Heart left ventricle (tissue), 16 donors: ENCODE results near the gene SNAPIN. TPM values are rescaled to one million over a fixed set of nuclear protein-coding genes. Genes with fewer than 3 reads are reported as not detected.

Experiments
- ATAC-seq, 4 donors: fragments of 200-7000 bp; cut with Tn5 transposase; one replicate each; pipeline ENCODE4 v1.9.1; 2020 to 2022; ENCODE audit warnings: moderate library complexity in 4 of 4, mild to moderate bottlenecking in 3 of 4, moderate number of reproducible peaks in 1 of 4
- DNase-seq, 5 donors: peaks; one replicate each; pipeline ENCODE4 v3.0.0-alpha.2; 2020
- H3K27ac ChIP-seq, 12 donors: fragments of 200-600 bp; sonication (generic) in 4 of 12; one replicate each; pipeline versions ENCODE4 v1.5.0 to v1.8.0; 2016 to 2022; ENCODE audit warnings: mild to moderate bottlenecking in 2 of 12
- H3K27me3 ChIP-seq, 9 donors: fragments of 200-600 bp; sonication (generic) in 2 of 9; one replicate each; pipeline versions ENCODE4 v1.5.1 to v1.8.0; 2016 to 2022; ENCODE audit warnings: mild to moderate bottlenecking in 3 of 9
- H3K36me3 ChIP-seq, 9 donors: fragments of 200-600 bp; sonication (generic) in 2 of 9; one replicate each; pipeline versions ENCODE4 v1.5.0 to v1.8.0; 2018 to 2022; ENCODE audit warnings: mild to moderate bottlenecking in 2 of 9
- H3K4me1 ChIP-seq, 12 donors: fragments of 200-600 bp; sonication (generic) in 4 of 12; one replicate each; pipeline versions ENCODE4 v1.5.0 to v1.8.0; 2016 to 2022; ENCODE audit warnings: mild to moderate bottlenecking in 3 of 12
- H3K4me3 ChIP-seq, 12 donors: fragments of 200-600 bp; sonication (generic) in 4 of 12; one replicate each; pipeline versions ENCODE4 v1.5.0 to v1.8.0; 2017 to 2022; ENCODE audit warnings: mild to moderate bottlenecking in 9 of 12, moderate library complexity in 4 of 12
- H3K9me3 ChIP-seq, 12 donors: fragments of 200-600 bp; sonication (generic) in 4 of 12; one replicate each; pipeline versions ENCODE4 v1.5.0 to v1.8.0; 2016 to 2022; ENCODE audit warnings: mild to moderate bottlenecking in 1 of 12
- POLR2A ChIP-seq, 2 donors: fragments of 450-650 bp; IDR thresholded peaks; one replicate each; pipeline ENCODE4 v1.6.1; 2017; ENCODE audit warnings: antibody characterized with exemption in 2 of 2, mild to moderate bottlenecking in 2 of 2, moderate library complexity in 2 of 2
- WGBS, 4 donors: extraction: QIAGEN DNeasy Blood & Tissue Kit in 2 of 4; methylation state at CpG; one replicate each; pipeline versions ENCODE4 v1.1.5 to v1.1.7; 2013 to 2018; 5-methylcytosine and 5-hydroxymethylcytosine counted together
- intact Hi-C, 10 donors: fragments of 100-400 bp; cut with DNase I; formaldehyde crosslinking; loops; one replicate each; pipeline versions ENCODE4 v1.11.1 to v1.14.2; 2022
- long read RNA-seq, 3 donors: library from polyadenylated mRNA; unstranded; transcript quantifications; one replicate each; pipeline ENCODE4 v2.0.0, GENCODE V29; 2020 to 2021
- polyA plus RNA-seq, 2 donors: library from polyadenylated mRNA; stranded (reverse); fragments of 200-250 nt; gene quantifications; one replicate each; pipeline ENCODE4 v1.2.3, GENCODE V29; 2013
- total RNA-seq, 9 donors: library from RNA; depleted of rRNA in 2 of 9; stranded (reverse); fragments of >200 nt in 2 of 9; fragmentation: NEBNext Ultra II Directional in 3 of 9; extraction: Animal tissue kit (Norgen Biotek cat#: 25700) in 3 of 9; gene quantifications; one replicate each; pipeline versions ENCODE4 v1.1.0 to v1.2.4, GENCODE V29; 2016 to 2023
- TF ChIP-seq, protein P1 (sequence below), 12 donors: fragments of 200-600 bp; sonication (generic) in 4 of 12; IDR thresholded peaks; one replicate each; pipeline versions ENCODE4 v1.5.0 to v1.8.0; 2018 to 2022; ENCODE audit warnings: antibody characterized with exemption in 12 of 12, mild to moderate bottlenecking in 5 of 12
- donor health status: ischemic (EF 13 %, LVEDD 7.1; RV severe dilation, severe dysfunction).
- donor health status: healthy with polysubstance abuse.
- donor health status: DM: no; HTN: yes; CAD: no.
- donor health status: DM: no; HTN: no; CAD: no.
- donor health status: ischemic (EF 25% LVEDD 6.9; RV normal size, moderate dysfunction).
- donor health status: ischemic (EF 25% LVEDD 5.7; RV mildly dilated, moderate dysfunction).
- donor health status: healthy.
- donor health status: DM: yes; HTN: yes; CAD: no.
- donor health status: ischemic (EF 35%, LVEDD 5.7; RV mildly dilated, moderate dysfunction).
- donor health status: nonischemic (EF 11% LVEDD 7.7; RV severe dilation, severe dysfunction).
- donor health status: DM: yes; HTN: yes; CAD: no.
- donor health status: PGD.
- donor health status: ischemic (EF 29% LVEDD 5.4; RV normal size, mild dysfunction).
- donor health status: nonischemic (EF 23%, LVEDD 6.1; RV moderate dilation, normal function).

SNAPIN gene, protein sequence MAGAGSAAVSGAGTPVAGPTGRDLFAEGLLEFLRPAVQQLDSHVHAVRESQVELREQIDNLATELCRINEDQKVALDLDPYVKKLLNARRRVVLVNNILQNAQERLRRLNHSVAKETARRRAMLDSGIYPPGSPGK
- 10 to 100 TPM; 53.7 to 88.7 (median 70.8) TPM for total RNA-seq
- polyA plus RNA-seq, result 10 to 100 TPM; 57.7 to 58.9 TPM
- long read RNA-seq, donor 1, transcript SNAPIN-204 (2 exons, 1,205 nt), result minor isoform, 5 of 126 reads
- long read RNA-seq, donor 1, transcript SNAPIN-201 (4 exons, 1,030 nt), result major isoform, 111 of 126 reads
- long read RNA-seq, donor 1, partial matches to known transcripts, result 0 of 126 reads
- long read RNA-seq, donor 1, other reads (novel, unspliced or antisense), result 6 of 126 reads
- long read RNA-seq, donor 2, transcript SNAPIN-201 (4 exons, 1,030 nt), result major isoform, 108 of 119 reads
- long read RNA-seq, donor 2, transcript SNAPIN-204 (2 exons, 1,205 nt), result minor isoform, 5 of 119 reads
- long read RNA-seq, donor 2, partial matches to known transcripts, result 0 of 119 reads
- long read RNA-seq, donor 2, other reads (novel, unspliced or antisense), result 1 of 119 reads
- long read RNA-seq, donor 3, transcript SNAPIN-201 (4 exons, 1,030 nt), result major isoform, 68 of 79 reads
- long read RNA-seq, donor 3, transcript SNAPIN-202 (3 exons, 922 nt), result minor isoform, 5 of 79 reads
- long read RNA-seq, donor 3, partial matches to known transcripts, result 0 of 79 reads
- long read RNA-seq, donor 3, other reads (novel, unspliced or antisense), result 3 of 79 reads

DNA sequence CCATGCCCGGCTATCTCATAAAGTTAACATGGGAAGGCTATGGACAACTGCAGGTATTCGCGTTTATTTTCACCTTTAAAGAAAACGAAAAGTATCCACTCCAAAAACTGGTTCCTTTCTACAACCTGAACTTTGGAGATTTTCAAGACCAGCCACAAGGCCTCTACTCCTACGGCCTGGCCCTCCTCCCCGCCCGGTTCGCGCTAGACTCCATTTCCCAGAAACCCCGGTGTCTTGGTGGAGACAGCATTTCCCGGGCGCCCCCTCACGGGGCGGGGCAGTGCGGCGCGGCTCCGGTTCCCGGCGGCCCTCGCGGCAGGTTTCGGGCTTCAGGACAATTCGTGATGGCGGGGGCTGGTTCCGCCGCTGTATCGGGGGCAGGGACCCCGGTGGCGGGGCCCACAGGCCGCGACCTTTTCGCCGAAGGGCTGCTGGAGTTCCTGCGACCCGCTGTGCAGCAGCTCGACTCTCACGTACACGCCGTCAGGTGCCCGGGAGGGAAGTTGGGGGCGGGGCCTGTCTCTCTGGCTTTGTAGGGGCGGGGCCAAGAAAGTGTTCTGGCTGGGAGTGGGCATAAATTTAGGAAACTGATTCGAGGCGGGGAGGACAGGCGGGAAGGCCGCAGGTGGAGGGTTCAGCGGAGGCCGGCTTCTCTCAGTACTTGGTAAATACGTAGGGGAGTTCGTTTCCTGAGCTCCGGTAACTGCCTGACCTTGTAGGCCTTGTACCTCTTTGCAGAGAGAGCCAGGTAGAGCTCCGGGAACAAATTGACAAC, at the start of gene SNAPIN:
Gene SNAPIN, plus strand, starts transcription at position 304 of the 775 bp plus-strand sequence. Its CDS starts 41 bp downstream, at position 345.
- TF ChIP-seq, protein P1, sequence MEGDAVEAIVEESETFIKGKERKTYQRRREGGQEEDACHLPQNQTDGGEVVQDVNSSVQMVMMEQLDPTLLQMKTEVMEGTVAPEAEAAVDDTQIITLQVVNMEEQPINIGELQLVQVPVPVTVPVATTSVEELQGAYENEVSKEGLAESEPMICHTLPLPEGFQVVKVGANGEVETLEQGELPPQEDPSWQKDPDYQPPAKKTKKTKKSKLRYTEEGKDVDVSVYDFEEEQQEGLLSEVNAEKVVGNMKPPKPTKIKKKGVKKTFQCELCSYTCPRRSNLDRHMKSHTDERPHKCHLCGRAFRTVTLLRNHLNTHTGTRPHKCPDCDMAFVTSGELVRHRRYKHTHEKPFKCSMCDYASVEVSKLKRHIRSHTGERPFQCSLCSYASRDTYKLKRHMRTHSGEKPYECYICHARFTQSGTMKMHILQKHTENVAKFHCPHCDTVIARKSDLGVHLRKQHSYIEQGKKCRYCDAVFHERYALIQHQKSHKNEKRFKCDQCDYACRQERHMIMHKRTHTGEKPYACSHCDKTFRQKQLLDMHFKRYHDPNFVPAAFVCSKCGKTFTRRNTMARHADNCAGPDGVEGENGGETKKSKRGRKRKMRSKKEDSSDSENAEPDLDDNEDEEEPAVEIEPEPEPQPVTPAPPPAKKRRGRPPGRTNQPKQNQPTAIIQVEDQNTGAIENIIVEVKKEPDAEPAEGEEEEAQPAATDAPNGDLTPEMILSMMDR (IDR thresholded peaks at IDR 0.05), result peak in 7 of 12 donors; percentile 10 to 46 (median 29)
- TF ChIP-seq POLR2A (IDR thresholded peaks at IDR 0.05), result peak in 1 of 2 donors; percentile 70
- no peaks in the 10 kb centered on the region for H3K9me3 ChIP-seq
- DNase-seq (peak; percentile 93 to 95 (median 95)), ATAC-seq (peak; percentile 94 to 98 (median 98))
- H3K36me3 ChIP-seq, result peaks cover 0 to 41% (median 34%) of the 10 kb centered on the region in 9 donors
- peak within 1 kb of the TSS; percentile 48 to 96 (median 82) for H3K4me3 ChIP-seq
- peaks cover 0 to 18% (median 12%) of the 10 kb centered on the region in 12 donors for H3K4me1 ChIP-seq
- H3K27me3 ChIP-seq, result no peaks in the 10 kb centered on the region
- intact Hi-C loops, result loop anchor here in 1 of 10 donors (10.0 kb wide), 1 partner anchor 84 kb away; no protein-coding TSS in a partner anchor
- peak within 1 kb of the TSS; percentile 88 to 99 (median 96) for H3K27ac ChIP-seq
- 2 to 4% (median 3%) methylated on average over 27 to 53 of the region's 53 CpGs for WGBS, 4 donors

DNA sequence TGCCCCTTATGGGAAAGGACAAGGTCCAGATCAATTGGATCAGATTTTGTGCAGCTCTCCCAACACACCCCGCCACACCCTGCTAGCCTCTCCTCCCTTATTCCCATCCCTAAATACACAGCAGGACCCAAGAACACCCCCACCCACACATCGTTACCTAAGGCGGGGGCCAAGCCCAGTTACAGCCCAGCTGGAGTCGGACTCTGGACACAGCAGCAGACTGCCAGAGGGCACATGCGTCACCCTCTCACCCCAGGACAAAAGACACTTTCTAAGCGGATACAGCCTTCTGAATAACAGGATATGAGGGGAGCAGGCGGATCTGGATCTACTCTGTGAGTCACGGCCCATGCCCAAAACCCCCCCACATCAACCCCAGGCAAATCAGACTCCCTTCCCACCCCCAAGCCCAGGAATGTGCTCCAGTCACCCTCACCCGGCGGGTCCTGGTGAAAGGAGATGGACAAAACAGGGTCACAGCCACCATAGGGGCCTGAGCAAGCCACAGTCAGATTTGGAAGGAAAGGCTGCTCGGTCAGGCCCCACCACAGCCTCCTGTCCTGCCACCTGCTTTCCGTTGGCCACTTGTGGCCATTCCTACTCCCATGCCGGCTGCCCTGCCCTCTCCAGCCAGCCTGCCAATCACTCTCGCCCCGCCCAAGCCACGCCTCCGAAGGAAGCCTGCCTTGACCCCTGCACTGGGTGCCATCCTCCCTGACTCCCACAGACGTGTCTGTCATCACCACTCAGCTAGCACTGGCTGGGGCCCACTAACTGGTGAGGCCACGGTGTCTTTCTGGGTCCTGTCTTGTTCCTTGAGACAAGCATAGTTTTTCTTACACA, 49.5 kb upstream of the SNAPIN start:
- no peaks in the 10 kb centered on the region for H3K27me3 ChIP-seq
- no peaks in the 10 kb centered on the region for H3K9me3 ChIP-seq
- DNase-seq, result peak; percentile 80 to 85 (median 83)
- TF ChIP-seq, protein P1 (IDR thresholded peaks at IDR 0.05), result no peak
- peak in 1 of 2 donors; percentile 74 for TF ChIP-seq POLR2A (IDR thresholded peaks at IDR 0.05)
- peak overlapping the region; percentile 87 to 99 (median 96) for H3K27ac ChIP-seq
- H3K36me3 ChIP-seq, result peaks cover 0 to 35% (median 24%) of the 10 kb centered on the region in 9 donors
- ATAC-seq, result peak; percentile 71 to 90 (median 74)
- peaks cover 6 to 60% (median 25%) of the 10 kb centered on the region in 12 donors for H3K4me1 ChIP-seq
- intact Hi-C loops, result no loop called here
- WGBS, 4 donors, result 29 to 51% (median 44%) methylated on average over 15 to 19 of the region's 19 CpGs
- H3K4me3 ChIP-seq, result peak overlapping the region; percentile 15 to 69 (median 59)

- peaks cover 0 to 33% (median 24%) of the 10 kb centered on the region in 9 donors for H3K36me3 ChIP-seq
- DNase-seq (no peak), ATAC-seq (no peak)
- 33 to 53% (median 42%) methylated on average over 6 of the region's 6 CpGs for WGBS, 4 donors
- H3K4me1 ChIP-seq, result peaks cover 6 to 60% (median 25%) of the 10 kb centered on the region in 12 donors
- intact Hi-C loops, result no loop called here
- peak overlapping the region in 8 of 12 donors; percentile 46 to 69 (median 64) for H3K4me3 ChIP-seq
- TF ChIP-seq, protein P1 (IDR thresholded peaks at IDR 0.05), result no peak
- no peak for TF ChIP-seq POLR2A (IDR thresholded peaks at IDR 0.05)
- H3K27me3 ChIP-seq, result no peaks in the 10 kb centered on the region
- H3K27ac ChIP-seq, result peak overlapping the region; percentile 87 to 99 (median 96)
- H3K9me3 ChIP-seq, result no peaks in the 10 kb centered on the region
These were observed 49.0 kb upstream of the SNAPIN start for GRCh38 chr1:153609585-153609907.
